ENCODE data around the gene TNIK.

The TNIK gene

GRCh38 chr3:171432548-171432947, 27.7 kb downstream of the TNIK start:
- no peak overlapping the region for H3K27ac ChIP-seq (ENCODE audit: low read depth, low read length, poor library complexity, severe bottlenecking)
- H2AFZ ChIP-seq (ENCODE audit: low read length): no peak overlapping the region
- no peak overlapping the region for H3K9ac ChIP-seq (ENCODE audit: low read length)
- H3F3A ChIP-seq (ENCODE audit: insufficient read depth, low read length): no peaks in the 10 kb centered on the region
- H3K4me1 ChIP-seq (ENCODE audit: insufficient read depth, low read length, severe bottlenecking): no peaks in the 10 kb centered on the region
- no peaks in the 10 kb centered on the region for H3K79me2 ChIP-seq (ENCODE audit: insufficient read depth, low read length)
- H3K4me2 ChIP-seq (ENCODE audit: low read length): no peak overlapping the region
- H3K36me3 ChIP-seq (ENCODE audit: insufficient read depth, low read length): no peaks in the 10 kb centered on the region
- no peak for TF ChIP-seq EZH2 (IDR thresholded peaks at IDR 0.05; ENCODE audit: borderline replicate concordance, low read length)
- TF ChIP-seq, protein P1, sequence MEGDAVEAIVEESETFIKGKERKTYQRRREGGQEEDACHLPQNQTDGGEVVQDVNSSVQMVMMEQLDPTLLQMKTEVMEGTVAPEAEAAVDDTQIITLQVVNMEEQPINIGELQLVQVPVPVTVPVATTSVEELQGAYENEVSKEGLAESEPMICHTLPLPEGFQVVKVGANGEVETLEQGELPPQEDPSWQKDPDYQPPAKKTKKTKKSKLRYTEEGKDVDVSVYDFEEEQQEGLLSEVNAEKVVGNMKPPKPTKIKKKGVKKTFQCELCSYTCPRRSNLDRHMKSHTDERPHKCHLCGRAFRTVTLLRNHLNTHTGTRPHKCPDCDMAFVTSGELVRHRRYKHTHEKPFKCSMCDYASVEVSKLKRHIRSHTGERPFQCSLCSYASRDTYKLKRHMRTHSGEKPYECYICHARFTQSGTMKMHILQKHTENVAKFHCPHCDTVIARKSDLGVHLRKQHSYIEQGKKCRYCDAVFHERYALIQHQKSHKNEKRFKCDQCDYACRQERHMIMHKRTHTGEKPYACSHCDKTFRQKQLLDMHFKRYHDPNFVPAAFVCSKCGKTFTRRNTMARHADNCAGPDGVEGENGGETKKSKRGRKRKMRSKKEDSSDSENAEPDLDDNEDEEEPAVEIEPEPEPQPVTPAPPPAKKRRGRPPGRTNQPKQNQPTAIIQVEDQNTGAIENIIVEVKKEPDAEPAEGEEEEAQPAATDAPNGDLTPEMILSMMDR (IDR thresholded peaks at IDR 0.05; ENCODE audit: low read length): no peak
- no peak overlapping the region for H3K4me3 ChIP-seq (ENCODE audit: low read depth, low read length, poor library complexity, severe bottlenecking)
- H4K20me1 ChIP-seq (ENCODE audit: insufficient read depth, low read length): no peaks in the 10 kb centered on the region
- no peaks in the 10 kb centered on the region for H3K9me3 ChIP-seq (ENCODE audit: low read length)
- no peaks in the 10 kb centered on the region for H3K9me2 ChIP-seq (ENCODE audit: low read depth, low read length)
- H3K27me3 ChIP-seq (ENCODE audit: insufficient read depth, low read length): no peaks in the 10 kb centered on the region

- Histone ChIP-seq H3F3A (ENCODE audit: insufficient read depth, low read length) (no peaks in the 10 kb centered on the region), H3K79me2 (ENCODE audit: insufficient read depth, low read length) (no peaks in the 10 kb centered on the region), H3K27ac (ENCODE audit: low read depth, low read length, poor library complexity, severe bottlenecking) (no peak overlapping the region), H4K20me1 (ENCODE audit: insufficient read depth, low read length) (no peaks in the 10 kb centered on the region), H3K9me2 (ENCODE audit: low read depth, low read length) (no peaks in the 10 kb centered on the region), H3K4me2 (ENCODE audit: low read length) (no peak overlapping the region), H3K9me3 (ENCODE audit: low read length) (no peaks in the 10 kb centered on the region), H3K9ac (ENCODE audit: low read length) (no peak overlapping the region), H3K4me3 (ENCODE audit: low read depth, low read length, poor library complexity, severe bottlenecking) (no peak overlapping the region), H3K36me3 (ENCODE audit: insufficient read depth, low read length) (no peaks in the 10 kb centered on the region), H2AFZ (ENCODE audit: low read length) (no peak overlapping the region), H3K27me3 (ENCODE audit: insufficient read depth, low read length) (no peaks in the 10 kb centered on the region), H3K4me1 (ENCODE audit: insufficient read depth, low read length, severe bottlenecking) (no peaks in the 10 kb centered on the region)
- TF ChIP-seq, protein P1 (IDR thresholded peaks at IDR 0.05; ENCODE audit: low read length): no peak
- TF ChIP-seq EZH2 (IDR thresholded peaks at IDR 0.05; ENCODE audit: borderline replicate concordance, low read length): no peak
Measured at GRCh38 chr3:171431550-171431949, 28.7 kb downstream of the TNIK start.

- no peak for TF ChIP-seq EZH2 (IDR thresholded peaks at IDR 0.05; ENCODE audit: borderline replicate concordance, low read length)
- TF ChIP-seq, protein P1 (IDR thresholded peaks at IDR 0.05; ENCODE audit: low read length): no peak
- no peaks in the 10 kb centered on the region for H3K4me1 ChIP-seq (ENCODE audit: insufficient read depth, low read length, severe bottlenecking)
- no peaks in the 10 kb centered on the region for H3F3A ChIP-seq (ENCODE audit: insufficient read depth, low read length)
- H3K9me3 ChIP-seq (ENCODE audit: low read length): no peaks in the 10 kb centered on the region
- no peaks in the 10 kb centered on the region for H3K79me2 ChIP-seq (ENCODE audit: insufficient read depth, low read length)
- no peaks in the 10 kb centered on the region for H3K9me2 ChIP-seq (ENCODE audit: low read depth, low read length)
- no peak overlapping the region for H3K27ac ChIP-seq (ENCODE audit: low read depth, low read length, poor library complexity, severe bottlenecking)
- H4K20me1 ChIP-seq (ENCODE audit: insufficient read depth, low read length): no peaks in the 10 kb centered on the region
- no peak overlapping the region for H2AFZ ChIP-seq (ENCODE audit: low read length)
- H3K4me2 ChIP-seq (ENCODE audit: low read length): no peak overlapping the region
- no peaks in the 10 kb centered on the region for H3K27me3 ChIP-seq (ENCODE audit: insufficient read depth, low read length)
- H3K9ac ChIP-seq (ENCODE audit: low read length): no peak overlapping the region
- H3K4me3 ChIP-seq (ENCODE audit: low read depth, low read length, poor library complexity, severe bottlenecking): no peak overlapping the region
- H3K36me3 ChIP-seq (ENCODE audit: insufficient read depth, low read length): no peaks in the 10 kb centered on the region
Measured at GRCh38 chr3:171430530-171430929, 29.7 kb downstream of the TNIK start.

Measured in OCI-LY1 (cell line).